ENCODE measurements around the gene DOCK8.

DOCK8 gene

GRCh38 chr9:357560-357959, 142.9 kb downstream of the DOCK8 start:
- no peak for DNase-seq (ENCODE audit: low read depth in 3 of 3, low spot score in 1 of 3)

GRCh38 chr9:362561-363273, 148.1 kb downstream of the DOCK8 start:
- no peak for DNase-seq (ENCODE audit: low read depth in 3 of 3, low spot score in 1 of 3)

- DNase-seq (ENCODE audit: low read depth in 3 of 3, low spot score in 1 of 3): no peak
Measured at GRCh38 chr9:363274-363612, 148.6 kb downstream of the DOCK8 start.

- no peak for DNase-seq (ENCODE audit: low read depth in 3 of 3, low spot score in 1 of 3)
Measured at GRCh38 chr9:365436-365835, 150.8 kb downstream of the DOCK8 start.

- no peak for DNase-seq (ENCODE audit: low read depth in 3 of 3, low spot score in 1 of 3)
Measured at GRCh38 chr9:366620-367019, 152.0 kb downstream of the DOCK8 start.

GRCh38 chr9:370086-370485, 155.4 kb downstream of the DOCK8 start:
- DNase-seq (ENCODE audit: low read depth in 3 of 3, low spot score in 1 of 3): no peak

- DNase-seq (ENCODE audit: low read depth in 3 of 3, low spot score in 1 of 3): no peak
Measured at GRCh38 chr9:371349-371748, 156.7 kb downstream of the DOCK8 start.

- DNase-seq (ENCODE audit: low read depth in 3 of 3, low spot score in 1 of 3): no peak
Measured at GRCh38 chr9:372128-372527, 157.5 kb downstream of the DOCK8 start.

GRCh38 chr9:373759-374206, 159.1 kb downstream of the DOCK8 start:
- no peak for DNase-seq (ENCODE audit: low read depth in 3 of 3, low spot score in 1 of 3)

GRCh38 chr9:374736-375135, 160.1 kb downstream of the DOCK8 start:
- DNase-seq (ENCODE audit: low read depth in 3 of 3, low spot score in 1 of 3): no peak

GRCh38 chr9:376115-376514, 161.4 kb downstream of the DOCK8 start:
- no peak for DNase-seq (ENCODE audit: low read depth in 3 of 3, low spot score in 1 of 3)

- no peak for DNase-seq (ENCODE audit: low read depth in 3 of 3, low spot score in 1 of 3)
Measured at GRCh38 chr9:378263-378662, 163.6 kb downstream of the DOCK8 start.

GRCh38 chr9:382383-382782, 167.7 kb downstream of the DOCK8 start:
- no peak for DNase-seq (ENCODE audit: low read depth in 3 of 3, low spot score in 1 of 3)

- no peak for DNase-seq (ENCODE audit: low read depth in 3 of 3, low spot score in 1 of 3)
Measured at GRCh38 chr9:385818-386398, 171.2 kb downstream of the DOCK8 start.

- DNase-seq (ENCODE audit: low read depth in 3 of 3, low spot score in 1 of 3): no peak
Measured at GRCh38 chr9:389159-389558, 174.5 kb downstream of the DOCK8 start.

GRCh38 chr9:389758-390157, 175.1 kb downstream of the DOCK8 start:
- no peak for DNase-seq (ENCODE audit: low read depth in 3 of 3, low spot score in 1 of 3)

GRCh38 chr9:392077-392804, 177.6 kb downstream of the DOCK8 start:
- DNase-seq (ENCODE audit: low read depth in 3 of 3, low spot score in 1 of 3): no peak

- no peak for DNase-seq (ENCODE audit: low read depth in 3 of 3, low spot score in 1 of 3)
Measured at GRCh38 chr9:394347-395052, 179.8 kb downstream of the DOCK8 start.

- no peak for DNase-seq (ENCODE audit: low read depth in 3 of 3, low spot score in 1 of 3)
Measured at GRCh38 chr9:396396-396795, 181.7 kb downstream of the DOCK8 start.

- DNase-seq (ENCODE audit: low read depth in 3 of 3, low spot score in 1 of 3): no peak
Measured at GRCh38 chr9:398085-398484, 183.4 kb downstream of the DOCK8 start.

- no peak for DNase-seq (ENCODE audit: low read depth in 3 of 3, low spot score in 1 of 3)
Measured at GRCh38 chr9:401223-401622, 186.6 kb downstream of the DOCK8 start.

- no peak for DNase-seq (ENCODE audit: low read depth in 3 of 3, low spot score in 1 of 3)
Measured at GRCh38 chr9:404234-404633, 189.6 kb downstream of the DOCK8 start.

All from stimulated activated CD4-positive, alpha-beta T cell treated with anti-CD3 and anti-CD28 coated beads, TNF-alpha, amount 100 ng/mL, for 1 hour (primary cell).